GM15510 (cell line): Measurements from ENCODE around the gene NKX3-2.

Experiments used
- POLR2A ChIP-seq: IDR thresholded peaks from 3 replicates; pipeline ENCODE4 v1.6.1; 2011; ENCODE audit warnings: borderline replicate concordance; ENCODE audit not compliant: insufficient read length; ENCODE audit errors: extremely low read depth

NKX3-2 gene

GRCh38 chr4:13543839-13544605 lies at the start of gene NKX3-2:
TSS of gene NKX3-2 (minus strand) at chr4:13544508. CDS start at chr4:13544414, 94 bp downstream.
- TF ChIP-seq POLR2A: no peak

GRCh38 chr4:13592220-13592619 lies 47.9 kb upstream of the NKX3-2 start:
- TF ChIP-seq POLR2A: no peak

GRCh38 chr4:13590766-13591165 lies 46.5 kb upstream of the NKX3-2 start:
- TF ChIP-seq POLR2A: no peak

- no peak for TF ChIP-seq POLR2A
Measured at GRCh38 chr4:13588954-13589353, 44.6 kb upstream of the NKX3-2 start.

- TF ChIP-seq POLR2A: no peak
Measured at GRCh38 chr4:13584481-13584880, 40.2 kb upstream of the NKX3-2 start.

- no peak for TF ChIP-seq POLR2A
Measured at GRCh38 chr4:13580036-13580435, 35.7 kb upstream of the NKX3-2 start.

GRCh38 chr4:13577660-13578059 lies 33.4 kb upstream of the NKX3-2 start:
- TF ChIP-seq POLR2A: no peak

- no peak for TF ChIP-seq POLR2A
Measured at GRCh38 chr4:13570916-13571315, 26.6 kb upstream of the NKX3-2 start.

GRCh38 chr4:13567125-13567524 lies 22.8 kb upstream of the NKX3-2 start:
- no peak for TF ChIP-seq POLR2A

GRCh38 chr4:13562876-13563275 lies 18.6 kb upstream of the NKX3-2 start:
- TF ChIP-seq POLR2A: no peak

GRCh38 chr4:13561673-13562072 lies 17.4 kb upstream of the NKX3-2 start:
- TF ChIP-seq POLR2A: no peak

GRCh38 chr4:13559413-13559812 lies 15.1 kb upstream of the NKX3-2 start:
- no peak for TF ChIP-seq POLR2A

GRCh38 chr4:13558881-13559280 lies 14.6 kb upstream of the NKX3-2 start:
- TF ChIP-seq POLR2A: no peak

GRCh38 chr4:13555325-13555724 lies 11.0 kb upstream of the NKX3-2 start:
- no peak for TF ChIP-seq POLR2A

GRCh38 chr4:13553081-13553480 lies 8.8 kb upstream of the NKX3-2 start:
- TF ChIP-seq POLR2A: no peak

GRCh38 chr4:13548984-13549546 lies 4.8 kb upstream of the NKX3-2 start:
- TF ChIP-seq POLR2A: no peak
